A204.1 (cell line): Measurements from ENCODE around the gene OR10D3.
"Not testable (repeated sequence)": the region's sequence is repeated elsewhere in the genome, so short reads cannot be mapped to it uniquely, and the experiment has no call there.

Experiments
- FAIRE-seq: peaks from 2 replicates; lab custom pipeline; 2012; peaks lifted over from hg19 to GRCh38; lab: Jason Lieb, UNC

OR10D3 gene

GRCh38 chr11:124183068-124183467 lies at the start of gene OR10D3:
OR10D3 (plus strand) TSS chr11:124183345; CDS start chr11:124185270, 1,925 bp downstream.
- no peak for FAIRE-seq

- FAIRE-seq = no peak
These were observed 40.1 kb upstream of the OR10D3 start for GRCh38 chr11:124143034-124143433.

GRCh38 chr11:124147951-124148350 lies 35.2 kb upstream of the OR10D3 start:
- FAIRE-seq = no peak

GRCh38 chr11:124150684-124151083 lies 32.5 kb upstream of the OR10D3 start:
- no peak for FAIRE-seq

GRCh38 chr11:124152770-124153407 lies 30.3 kb upstream of the OR10D3 start:
- FAIRE-seq = no peak

GRCh38 chr11:124153821-124154220 lies 29.3 kb upstream of the OR10D3 start:
- no peak for FAIRE-seq

GRCh38 chr11:124159481-124159880 lies 23.7 kb upstream of the OR10D3 start:
- no peak for FAIRE-seq

GRCh38 chr11:124160986-124161385 lies 22.2 kb upstream of the OR10D3 start:
- FAIRE-seq = no peak

- no peak for FAIRE-seq
These were observed 15.3 kb upstream of the OR10D3 start for GRCh38 chr11:124167826-124168231.

GRCh38 chr11:124168796-124169195 lies 14.3 kb upstream of the OR10D3 start:
- FAIRE-seq = no peak

GRCh38 chr11:124170315-124170714 lies 12.8 kb upstream of the OR10D3 start:
- not testable (repeated sequence) for FAIRE-seq

GRCh38 chr11:124170801-124171586 lies 12.2 kb upstream of the OR10D3 start:
- FAIRE-seq = no peak

GRCh38 chr11:124172101-124172500 lies 11.0 kb upstream of the OR10D3 start:
- FAIRE-seq = no peak

GRCh38 chr11:124172599-124172998 lies 10.5 kb upstream of the OR10D3 start:
- FAIRE-seq = no peak

GRCh38 chr11:124174001-124174583 lies 9.1 kb upstream of the OR10D3 start:
- FAIRE-seq = no peak

- no peak for FAIRE-seq
These were observed 6.0 kb upstream of the OR10D3 start for GRCh38 chr11:124176925-124177715.

GRCh38 chr11:124179310-124179709 lies 3.8 kb upstream of the OR10D3 start:
- no peak for FAIRE-seq

- FAIRE-seq = no peak
These were observed 7.4 kb downstream of the OR10D3 start for GRCh38 chr11:124190298-124191139.

- FAIRE-seq = no peak
These were observed 10.3 kb downstream of the OR10D3 start for GRCh38 chr11:124193221-124194010.

GRCh38 chr11:124194293-124195188 lies 11.4 kb downstream of the OR10D3 start:
- FAIRE-seq = no peak
